OCI-LY1 (cell line): ENCODE results near the gene LIFR.

Experiments used
- EZH2 ChIP-seq: fragments of 200-600 bp; sonication (generic), shearing (Covaris generic); IDR thresholded peaks from 2 replicates; pipeline ENCODE4 v1.8.0; 2017; ENCODE audit warnings: borderline replicate concordance, mixed run types, mild to moderate bottlenecking, antibody characterized with exemption, low read length, moderate library complexity, mixed read lengths
- TF ChIP-seq, protein P1 (sequence below): fragments of 200-600 bp; sonication (generic), shearing (Covaris generic); IDR thresholded peaks from 2 replicates; pipeline ENCODE4 v1.5.1; 2017; ENCODE audit warnings: mild to moderate bottlenecking, antibody characterized with exemption, low read length, moderate library complexity, mixed read lengths

DNA sequence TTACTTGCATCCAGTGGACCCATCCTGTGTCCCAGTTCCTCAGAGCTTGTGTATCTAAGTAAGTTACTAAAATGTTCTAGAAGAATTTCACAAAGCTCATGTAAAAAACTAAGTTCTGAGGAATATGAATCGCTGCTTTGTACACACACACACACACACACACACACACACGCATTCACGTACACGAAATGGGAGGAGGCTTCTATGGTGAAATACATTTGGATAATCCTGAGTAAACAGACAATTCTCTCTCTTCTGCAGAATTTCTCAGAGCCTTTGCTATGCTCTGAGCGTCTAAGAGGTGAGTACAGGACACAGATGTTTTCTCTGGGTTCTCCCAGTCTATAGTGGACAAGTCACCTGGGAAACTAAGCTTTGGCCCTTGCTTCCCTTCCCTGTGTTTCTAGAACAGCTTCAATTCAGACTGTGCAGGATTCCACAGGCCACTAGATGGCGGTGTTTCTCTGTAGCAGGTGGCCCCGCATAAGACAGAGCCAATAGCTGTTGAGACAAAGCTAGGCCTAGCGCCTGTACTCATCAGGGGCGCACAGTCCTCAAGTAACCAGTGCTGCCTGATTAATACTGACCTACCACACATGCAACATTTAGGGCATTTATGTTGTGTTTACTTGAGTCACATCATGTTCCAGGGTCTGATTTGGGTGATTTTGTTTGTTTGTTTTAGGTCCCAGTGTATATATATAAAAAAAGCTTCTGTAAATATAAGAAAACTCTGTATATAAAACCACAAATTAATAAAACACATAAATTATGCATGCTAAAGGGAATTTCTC is 114.8 kb downstream of the LIFR start:
- TF ChIP-seq, protein P1, sequence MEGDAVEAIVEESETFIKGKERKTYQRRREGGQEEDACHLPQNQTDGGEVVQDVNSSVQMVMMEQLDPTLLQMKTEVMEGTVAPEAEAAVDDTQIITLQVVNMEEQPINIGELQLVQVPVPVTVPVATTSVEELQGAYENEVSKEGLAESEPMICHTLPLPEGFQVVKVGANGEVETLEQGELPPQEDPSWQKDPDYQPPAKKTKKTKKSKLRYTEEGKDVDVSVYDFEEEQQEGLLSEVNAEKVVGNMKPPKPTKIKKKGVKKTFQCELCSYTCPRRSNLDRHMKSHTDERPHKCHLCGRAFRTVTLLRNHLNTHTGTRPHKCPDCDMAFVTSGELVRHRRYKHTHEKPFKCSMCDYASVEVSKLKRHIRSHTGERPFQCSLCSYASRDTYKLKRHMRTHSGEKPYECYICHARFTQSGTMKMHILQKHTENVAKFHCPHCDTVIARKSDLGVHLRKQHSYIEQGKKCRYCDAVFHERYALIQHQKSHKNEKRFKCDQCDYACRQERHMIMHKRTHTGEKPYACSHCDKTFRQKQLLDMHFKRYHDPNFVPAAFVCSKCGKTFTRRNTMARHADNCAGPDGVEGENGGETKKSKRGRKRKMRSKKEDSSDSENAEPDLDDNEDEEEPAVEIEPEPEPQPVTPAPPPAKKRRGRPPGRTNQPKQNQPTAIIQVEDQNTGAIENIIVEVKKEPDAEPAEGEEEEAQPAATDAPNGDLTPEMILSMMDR = peak; percentile 95
- TF ChIP-seq EZH2 = no peak
